HepG2 (cell line): Measurements from ENCODE around the gene CD209.

Source experiments
- BCLAF1 ChIP-seq: fragments of 450-650 bp; IDR thresholded peaks from 2 replicates; pipeline ENCODE4 v1.6.1; 2017; ENCODE audit warnings: mild to moderate bottlenecking
- CHD2 ChIP-seq: IDR thresholded peaks from 2 replicates; pipeline ENCODE4 v1.6.1; 2011; ENCODE audit warnings: low read depth, low read length, improper control_type of control experiment
- CTCF ChIP-seq: sonication (generic); formaldehyde crosslinking; IDR thresholded peaks from 2 replicates; pipeline ENCODE4 v1.5.0; 2020; ENCODE audit warnings: mild to moderate bottlenecking, missing genetic modification reagents, moderate library complexity
- EZH2 ChIP-seq: conservative IDR thresholded peaks from 2 replicates; pipeline ENCODE4 v1.6.1; 2012; ENCODE audit warnings: mild to moderate bottlenecking, low read depth, low read length, moderate library complexity
- FOSL1 ChIP-seq: sonication (generic); formaldehyde crosslinking; IDR thresholded peaks from 2 replicates; pipeline ENCODE4 v1.9.0; 2021; ENCODE audit warnings: missing genetic modification reagents, borderline replicate concordance
- MXD1 ChIP-seq: sonication (generic); formaldehyde crosslinking; IDR thresholded peaks from 2 replicates; pipeline ENCODE4 v1.4.0; 2020; ENCODE audit warnings: mild to moderate bottlenecking, missing genetic modification reagents
- MXI1 ChIP-seq: IDR thresholded peaks from 3 replicates; pipeline ENCODE4 v1.6.1; 2012; ENCODE audit warnings: low read depth, low read length, inconsistent platforms, borderline replicate concordance
- NFKB2 ChIP-seq: sonication (generic); formaldehyde crosslinking; IDR thresholded peaks from 2 replicates; pipeline ENCODE4 v1.4.0; 2020; ENCODE audit warnings: missing genetic modification reagents, borderline replicate concordance
- SP1 ChIP-seq, 2 experiments: fragments of 450-650 bp in 1 of 2; sonication (generic) in 1 of 2; formaldehyde crosslinking in 1 of 2; IDR thresholded peaks; 2 replicates each; pipeline versions ENCODE4 v1.4.0 to v1.6.1; 2016 to 2020; ENCODE audit warnings: missing genetic modification reagents in 1 of 2
- ZSCAN31 ChIP-seq: sonication (generic); formaldehyde crosslinking; IDR thresholded peaks from 2 replicates; pipeline ENCODE4 v1.5.0; 2020; ENCODE audit warnings: low read depth, mild to moderate bottlenecking, missing genetic modification reagents

- TF ChIP-seq EZH2 (no peak), MXI1 (no peak), CTCF (CRISPR knock-in tag) (no peak), NFKB2 (CRISPR knock-in tag) (no peak), FOSL1 (CRISPR knock-in tag) (no peak), ZSCAN31 (CRISPR knock-in tag) (no peak), CHD2 (no peak), SP1 (IDR thresholded peaks at IDR 0.05) (no peak), SP1 (CRISPR knock-in tag; IDR thresholded peaks at IDR 0.05) (no peak), MXD1 (CRISPR knock-in tag) (no peak), BCLAF1 (no peak)
Observed at GRCh38 chr19:7763696-7764095, 16.4 kb upstream of the CD209 start.
